Inferior parietal cortex (tissue), 1 donor: ENCODE results near the gene ZMYND10.

Experiments
- DNase-seq: peaks from one replicate; pipeline ENCODE4 v3.0.0-alpha.2; 2016; ENCODE audit errors: extremely low spot score

Gene ZMYND10

GRCh38 chr3:50345008-50345407, 524 bp downstream of the ZMYND10 start:
- DNase-seq, result no peak

GRCh38 chr3:50342813-50343633, 2.5 kb downstream of the ZMYND10 start:
- DNase-seq, result no peak

DNA sequence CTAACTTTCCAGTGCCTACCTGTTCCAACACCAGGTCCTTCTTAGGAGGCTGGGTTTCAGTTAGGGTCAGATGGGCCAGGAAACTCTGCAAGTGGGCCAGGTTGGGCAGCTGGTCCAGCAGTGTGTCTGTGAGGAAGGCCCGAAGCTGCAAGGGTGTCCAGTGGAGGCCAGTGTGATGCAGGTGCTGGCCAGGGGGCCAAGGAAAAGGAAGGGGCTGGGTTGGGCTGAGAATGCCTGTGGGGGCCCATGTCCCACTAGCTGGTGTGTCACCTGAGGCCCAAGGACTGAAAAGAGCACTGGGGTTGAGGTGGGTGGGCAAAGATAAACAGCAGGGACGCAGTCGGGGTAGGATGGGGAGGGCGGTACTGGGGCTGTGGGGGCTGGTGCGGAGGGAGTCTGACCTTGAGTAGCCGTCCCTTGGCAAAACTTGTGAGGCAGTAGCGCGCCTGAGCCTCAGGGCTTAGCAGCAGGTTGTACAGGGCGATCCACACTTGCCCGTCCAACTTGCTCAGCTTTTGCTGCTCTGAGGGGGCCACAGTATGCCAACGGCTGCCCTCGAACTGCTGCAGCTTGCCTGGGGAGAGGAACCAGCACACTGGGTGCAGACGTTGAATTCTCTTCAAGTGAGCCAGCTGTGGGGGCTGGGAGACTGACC, 3.4 kb downstream of the ZMYND10 start:
- DNase-seq, result no peak

GRCh38 chr3:50341537-50341936, 4.0 kb downstream of the ZMYND10 start:
- DNase-seq, result no peak

DNA sequence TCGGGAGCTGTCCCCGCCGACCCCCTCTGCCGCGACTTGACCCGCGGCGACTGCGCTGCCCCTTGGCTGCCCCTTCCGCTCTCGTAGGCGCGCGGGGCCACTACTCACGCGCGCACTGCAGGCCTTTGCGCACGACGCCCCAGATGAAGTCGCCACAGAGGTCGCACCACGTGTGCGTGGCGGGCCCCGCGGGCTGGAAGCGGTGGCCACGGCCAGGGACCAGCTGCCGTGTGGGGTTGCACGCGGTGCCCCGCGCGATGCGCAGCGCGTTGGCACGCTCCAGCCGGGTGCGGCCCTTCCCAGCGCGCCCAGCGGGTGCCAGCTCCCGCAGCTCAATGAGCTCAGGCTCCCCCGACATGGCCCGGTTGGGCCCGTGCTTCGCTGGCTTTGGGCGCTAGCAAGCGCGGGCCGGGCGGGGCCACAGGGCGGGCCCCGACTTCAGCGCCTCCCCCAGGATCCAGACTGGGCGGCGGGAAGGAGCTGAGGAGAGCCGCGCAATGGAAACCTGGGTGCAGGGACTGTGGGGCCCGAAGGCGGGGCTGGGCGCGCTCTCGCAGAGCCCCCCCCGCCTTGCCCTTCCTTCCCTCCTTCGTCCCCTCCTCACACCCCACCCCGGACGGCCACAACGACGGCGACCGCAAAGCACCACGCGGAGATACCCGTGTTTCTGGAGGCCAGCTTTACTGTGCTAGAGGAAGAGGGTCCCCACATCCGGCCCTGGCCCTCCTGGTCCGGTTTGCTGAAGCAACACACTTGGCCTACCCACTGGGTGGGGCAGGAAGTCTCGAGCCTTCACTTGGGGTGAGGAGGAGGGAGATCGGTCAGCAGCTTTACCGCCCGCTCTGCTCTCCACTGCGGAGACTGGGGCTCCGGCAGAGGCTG, 4.8 kb downstream of the ZMYND10 start, which contains the start of gene RASSF1:
Gene RASSF1, minus strand, starts transcription at position 389 of the 882 bp plus-strand sequence. Its CDS starts 31 bp downstream, at position 358.
- no peak for DNase-seq

DNA sequence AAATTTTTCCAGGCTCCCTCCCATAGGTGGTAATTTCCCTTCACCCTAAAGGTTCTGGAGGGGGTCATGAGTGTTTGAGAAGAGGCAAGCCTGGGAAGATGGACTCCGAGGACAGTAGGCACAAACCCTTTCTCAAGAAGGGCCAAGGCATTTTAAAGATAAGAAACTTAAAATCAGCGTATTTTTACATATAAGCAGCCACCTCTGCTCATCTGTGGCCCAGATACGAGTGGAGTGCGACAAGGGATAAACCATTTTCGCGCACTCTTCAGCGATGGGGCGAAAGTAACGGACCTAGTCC, 5.4 kb downstream of the ZMYND10 start:
- no peak for DNase-seq

DNA sequence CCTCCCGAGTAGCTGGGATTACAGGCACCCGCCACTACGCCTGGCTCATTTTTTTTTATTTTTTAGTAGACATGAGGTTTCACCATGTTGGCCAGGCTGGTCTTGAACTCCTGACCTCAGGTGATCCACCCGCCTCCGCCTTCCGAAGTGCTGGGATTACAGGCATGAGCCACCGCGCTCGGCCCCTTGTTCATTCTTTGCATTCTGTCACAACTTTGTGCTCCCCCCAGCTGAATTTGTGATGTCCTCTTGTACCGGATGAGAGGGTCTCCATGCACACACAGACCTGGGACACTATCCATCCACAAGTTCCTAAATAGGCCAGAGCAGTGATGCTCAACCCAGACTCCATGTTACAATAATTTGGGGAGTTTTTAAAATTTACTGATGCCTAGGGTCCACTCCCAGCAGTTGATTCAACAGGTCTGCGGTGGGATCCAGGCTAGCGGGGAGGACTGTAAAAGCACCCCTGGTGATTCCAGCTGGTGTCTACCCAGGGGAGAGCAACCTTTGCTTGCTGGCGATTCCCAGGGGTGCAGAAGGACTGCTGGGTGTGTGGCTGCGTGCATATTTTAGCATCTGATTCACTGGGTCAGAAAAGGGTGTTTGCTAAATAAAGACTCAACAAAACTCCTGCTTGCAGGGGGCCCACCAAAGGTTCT, 5.9 kb downstream of the ZMYND10 start:
- DNase-seq, result no peak

GRCh38 chr3:50338965-50339364, 6.6 kb downstream of the ZMYND10 start:
- no peak for DNase-seq

DNA sequence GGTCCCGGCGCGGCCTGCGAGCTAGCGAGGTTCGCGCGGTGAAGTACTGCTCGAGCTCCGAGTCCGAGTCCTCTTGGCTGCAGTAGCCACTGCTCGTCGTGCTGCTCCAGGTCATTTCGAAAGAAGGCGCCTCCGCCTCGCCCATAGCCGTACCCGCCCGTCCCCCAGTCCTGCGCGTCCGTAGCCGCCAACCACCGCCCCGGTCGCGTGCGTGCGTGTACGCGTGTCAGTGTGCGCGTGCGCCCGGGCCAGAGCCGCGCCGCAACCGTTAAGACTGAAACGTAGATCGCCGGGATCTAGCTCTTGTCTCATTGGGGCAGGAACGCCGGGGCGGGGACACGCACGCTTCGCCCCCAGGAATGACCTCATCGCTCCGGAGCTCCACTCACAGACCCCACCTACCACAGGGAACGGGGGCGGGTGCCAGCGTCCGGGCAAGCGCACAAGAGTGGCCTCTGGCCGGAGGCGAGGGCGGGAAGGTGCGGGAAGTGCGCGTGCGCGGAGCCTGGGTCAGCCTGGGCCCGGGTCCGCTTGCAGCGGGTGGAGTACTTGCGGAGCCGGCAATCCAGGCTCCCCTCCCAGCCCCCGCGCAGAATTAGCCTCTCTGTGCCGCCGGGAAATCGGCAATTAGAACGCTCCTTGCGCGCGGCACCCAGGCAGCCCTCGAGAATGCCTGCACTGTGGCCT, 8.2 kb downstream of the ZMYND10 start:
- DNase-seq, result peak; percentile 94

DNA sequence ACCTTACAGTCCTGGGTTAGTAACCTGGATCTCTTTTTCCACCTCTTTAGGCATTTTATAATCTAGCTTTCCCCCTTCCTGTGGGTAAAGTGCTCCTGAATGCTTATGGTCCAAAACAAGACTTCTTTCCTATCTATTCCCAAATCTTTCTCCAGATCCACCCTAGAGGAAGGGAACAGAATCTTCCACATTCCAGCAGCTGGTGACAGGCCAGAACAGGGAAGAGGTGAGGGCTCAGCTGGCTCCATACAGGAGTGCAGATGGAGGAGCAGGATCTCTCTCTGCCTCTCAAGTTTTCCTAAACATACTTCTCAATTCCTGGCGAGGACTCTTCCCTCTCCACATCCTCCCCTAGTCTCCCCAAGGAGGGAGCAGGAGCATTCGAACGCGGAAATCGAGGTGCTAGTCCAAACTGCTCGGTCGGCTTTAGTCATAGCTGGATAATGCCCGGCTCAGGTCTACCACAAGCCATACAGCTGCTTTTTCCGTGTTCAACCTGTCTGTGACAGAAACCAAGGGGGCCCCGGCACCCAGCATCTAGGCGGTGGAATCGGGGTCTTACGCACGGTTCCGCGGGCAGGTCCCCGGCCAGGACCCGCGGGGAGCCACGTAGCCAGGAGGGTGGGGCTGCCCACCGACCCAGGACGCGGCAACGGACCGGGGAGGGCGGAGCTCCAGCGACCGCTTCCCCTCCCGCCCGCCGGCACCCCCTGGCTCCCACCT, 8.9 kb downstream of the ZMYND10 start:
- no peak for DNase-seq

DNA sequence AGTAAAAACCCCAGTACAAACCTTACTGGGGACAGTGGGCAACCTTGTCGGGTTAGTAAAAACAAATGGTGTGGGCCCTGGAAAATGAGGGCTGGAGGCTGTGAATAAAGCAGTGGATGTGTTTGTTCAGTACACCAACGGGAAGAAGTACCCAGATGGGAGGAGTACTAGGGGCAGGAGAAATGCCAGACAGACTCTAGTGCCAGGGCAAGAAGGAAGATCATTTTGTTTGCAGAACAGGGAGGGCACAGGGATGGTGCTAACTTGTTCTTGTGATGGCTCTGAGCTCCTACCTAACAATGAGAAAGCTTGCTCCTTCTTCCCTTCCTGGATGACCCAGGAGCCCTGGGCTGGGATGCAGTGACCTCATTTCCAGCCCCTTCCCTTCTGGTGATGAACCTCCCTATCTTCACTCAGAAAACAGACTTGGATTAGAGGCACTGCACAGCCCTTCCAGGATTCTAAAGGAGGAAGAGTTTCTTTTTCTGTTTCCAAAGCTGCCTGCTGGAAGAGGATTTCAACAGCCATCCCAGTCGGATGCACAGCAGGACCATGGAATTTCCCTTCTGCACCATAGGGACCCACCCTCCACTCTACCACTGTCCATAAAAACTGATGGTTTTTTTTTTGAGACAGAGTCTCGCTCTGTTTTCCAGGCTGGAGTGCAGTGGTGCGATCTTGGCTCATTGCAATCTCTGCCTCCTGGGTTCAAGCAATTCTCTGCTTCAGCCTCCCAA, 11.0 kb downstream of the ZMYND10 start:
- no peak for DNase-seq

DNA sequence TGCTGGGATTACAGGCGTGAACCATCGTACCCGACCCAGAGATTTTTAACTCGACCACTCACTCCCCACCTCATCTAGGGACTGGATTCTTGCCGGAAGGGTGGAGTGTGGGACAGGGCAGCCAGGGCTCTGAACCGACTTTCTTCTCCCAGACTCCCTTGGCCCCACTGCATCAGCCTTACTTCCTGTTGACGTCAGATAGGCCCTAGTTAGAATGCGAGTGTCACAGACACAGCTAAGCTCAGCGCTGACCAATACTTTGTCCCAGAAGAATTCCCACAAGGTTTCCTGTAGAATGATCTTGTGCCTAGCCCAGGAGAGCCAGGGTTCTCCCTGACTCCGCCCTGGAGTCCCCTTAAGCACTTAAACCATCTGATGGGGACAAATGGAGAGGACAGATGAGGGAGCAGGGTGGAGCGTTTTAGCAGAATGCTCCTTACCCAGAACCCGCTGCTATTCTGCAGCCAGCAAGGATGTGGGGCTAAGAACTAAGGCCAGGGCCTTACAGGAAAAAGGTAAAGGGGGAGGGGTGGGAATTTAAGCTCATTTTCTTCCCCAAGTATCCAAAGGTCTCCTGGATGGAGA, 11.7 kb downstream of the ZMYND10 start:
- DNase-seq, result no peak

GRCh38 chr3:50331364-50331907, 14.1 kb downstream of the ZMYND10 start:
- no peak for DNase-seq

DNA sequence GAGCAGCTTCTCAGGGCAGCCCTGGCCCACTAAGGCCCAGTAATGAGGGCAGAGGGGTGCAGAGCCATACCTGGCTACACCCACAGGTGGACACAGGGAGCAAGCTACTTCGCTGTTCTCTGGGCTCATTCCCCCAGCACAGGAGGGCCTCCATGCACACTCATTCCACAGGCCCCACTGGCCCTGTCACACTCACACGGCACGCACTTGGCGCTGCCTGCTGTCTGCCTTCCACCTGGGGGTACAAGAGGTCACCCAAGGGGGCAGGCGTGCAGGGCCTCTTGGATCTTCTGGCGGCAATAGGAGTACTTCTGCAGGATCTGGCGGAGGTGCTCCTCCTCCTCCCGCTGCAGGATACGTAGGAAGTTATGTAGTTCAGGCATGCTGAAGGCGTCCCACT, 15.2 kb downstream of the ZMYND10 start:
- DNase-seq, result no peak

GRCh38 chr3:50327943-50328691, 17.4 kb downstream of the ZMYND10 start, which contains the start of gene TUSC2:
Gene TUSC2, minus strand, starts transcription at chr3:50328223. Its CDS starts 124 bp downstream, at chr3:50328099.
- DNase-seq, result peak; percentile 98

DNA sequence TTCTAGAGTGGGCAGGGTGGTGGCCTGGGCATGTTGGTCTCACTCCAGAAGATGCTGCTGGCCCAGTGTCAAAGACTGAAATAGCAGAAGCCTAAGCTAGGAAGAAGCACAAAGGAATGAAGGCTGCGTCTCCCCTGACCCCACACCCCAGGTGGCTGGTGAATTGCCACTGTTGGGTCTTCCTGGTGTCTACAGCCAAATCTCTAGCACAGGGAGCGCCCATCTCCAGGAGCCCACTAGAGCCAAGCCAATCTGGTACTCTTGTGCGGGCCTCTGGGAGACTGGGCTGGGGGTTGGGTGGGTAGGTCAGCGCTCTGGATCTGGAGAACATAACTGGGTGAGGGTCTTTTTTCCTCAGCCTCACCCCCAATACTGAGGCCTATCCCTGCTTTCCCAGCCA, 18.4 kb downstream of the ZMYND10 start:
- DNase-seq, result no peak

DNA sequence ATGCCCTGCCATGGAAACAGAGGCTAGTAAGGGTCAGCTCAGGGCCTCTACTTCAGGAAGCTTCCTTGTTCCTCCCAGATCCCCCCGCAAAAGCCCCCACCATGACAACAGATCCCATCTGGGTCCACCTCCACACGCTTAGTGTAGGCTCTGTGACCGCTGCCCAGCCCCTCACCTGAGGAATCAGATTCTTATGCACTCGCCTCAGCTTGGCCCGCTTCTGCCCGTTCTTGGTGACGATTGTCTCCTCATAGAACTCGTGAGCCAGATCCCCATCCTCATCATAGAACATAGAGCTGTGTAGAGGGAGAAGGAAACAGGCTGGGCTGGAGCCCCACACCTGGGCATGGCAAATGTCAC, 19.4 kb downstream of the ZMYND10 start:
- DNase-seq, result no peak

GRCh38 chr3:50325497-50326181, 19.9 kb downstream of the ZMYND10 start:
- no peak for DNase-seq
